GM19467 (cell line): ENCODE results near the gene LYSET.
A peak's percentile ranks its signal among the peaks of the same experiment; 100 is the strongest.
"Not testable (repeated sequence)": the region's sequence is repeated elsewhere in the genome, so short reads cannot be mapped to it uniquely, and the experiment has no call there.

Experiments
- ATAC-seq: cut with Tn5 transposase; IDR thresholded peaks from one replicate; pipeline ENCODE4 v1.9.1; 2021; ENCODE audit warnings: mild to moderate bottlenecking, moderate library complexity; ENCODE audit not compliant: unreplicated experiment

Gene LYSET

GRCh38 chr14:93165271-93166265, 19.5 kb upstream of the LYSET start:
- ATAC-seq = not testable (repeated sequence)

GRCh38 chr14:93168610-93169009, 16.5 kb upstream of the LYSET start:
- ATAC-seq = not testable (repeated sequence)

GRCh38 chr14:93169619-93170018, 15.5 kb upstream of the LYSET start:
- not testable (repeated sequence) for ATAC-seq

- not testable (repeated sequence) for ATAC-seq
These were observed 15.0 kb upstream of the LYSET start for GRCh38 chr14:93170141-93170540.

- no peak for ATAC-seq
These were observed 13.7 kb upstream of the LYSET start for GRCh38 chr14:93171376-93171775.

- ATAC-seq = no peak
These were observed 11.1 kb upstream of the LYSET start for GRCh38 chr14:93173943-93174395.

- ATAC-seq = not testable (repeated sequence)
These were observed 10.4 kb upstream of the LYSET start for GRCh38 chr14:93174731-93175130.

- no peak for ATAC-seq
These were observed 9.6 kb upstream of the LYSET start for GRCh38 chr14:93175492-93175891.

GRCh38 chr14:93183596-93184317, 1.4 kb upstream of the LYSET start:
- no peak for ATAC-seq

- ATAC-seq = peak; percentile 4
These were observed 218 bp downstream of the LYSET start for GRCh38 chr14:93185349-93185720.

GRCh38 chr14:93186466-93186865, 1.3 kb downstream of the LYSET start:
- ATAC-seq = no peak

GRCh38 chr14:93186956-93187355, 1.8 kb downstream of the LYSET start:
- ATAC-seq = no peak

GRCh38 chr14:93195316-93195999, 10.3 kb downstream of the LYSET start:
- ATAC-seq = no peak

- no peak for ATAC-seq
These were observed 13.9 kb downstream of the LYSET start for GRCh38 chr14:93199031-93199430.

GRCh38 chr14:93200553-93200952, 15.4 kb downstream of the LYSET start:
- ATAC-seq = no peak

GRCh38 chr14:93201155-93201704, 16.1 kb downstream of the LYSET start:
- no peak for ATAC-seq

GRCh38 chr14:93206793-93207467, 21.8 kb downstream of the LYSET start, which contains the start of the genes GON7 and UBR7:
Gene GON7, minus strand, starts transcription at chr14:93207065. Its CDS starts 28 bp downstream, at chr14:93207037.
Gene UBR7, plus strand, starts transcription at chr14:93207256. Its CDS starts 36 bp downstream, at chr14:93207292.
- ATAC-seq = peak; percentile 80

GRCh38 chr14:93207468-93208308, 22.6 kb downstream of the LYSET start:
- ATAC-seq = peak; percentile 27

- peak; percentile 46 for ATAC-seq
These were observed 27.3 kb downstream of the LYSET start for GRCh38 chr14:93212432-93212831.
